Sciatic nerve (tissue), 2 donors: ENCODE measurements around the gene ELOVL1. TPM values are rescaled to one million over a fixed set of nuclear protein-coding genes. Genes with fewer than 3 reads are reported as not detected.

ENCODE experiments used
- ATAC-seq: fragments of 200-7000 bp; cut with Tn5 transposase; one replicate; pipeline ENCODE4 v1.9.1; 2020; ENCODE audit warnings: mild to moderate bottlenecking, moderate library complexity
- DNase-seq: peaks from one replicate; pipeline ENCODE4 v3.0.0-alpha.2; 2020; ENCODE audit warnings: low spot score
- intact Hi-C: fragments of 100-400 bp; cut with DNase I; formaldehyde crosslinking; loops from one replicate; pipeline ENCODE4 v1.14.2; 2022
- microRNA-seq: library from miRNA; unstranded; fragments of <30 nt; microRNA quantifications from one replicate; pipeline ENCODE4 v1.2.0, GENCODE V29; 2020
- total RNA-seq: library from RNA; stranded (reverse); fragmentation: NEBNext Ultra II Directional; extraction: Animal tissue kit (Norgen Biotek cat#: 25700); gene quantifications from one replicate; pipeline ENCODE4 v1.2.1, GENCODE V29; 2021
- donor health status: DM: no; HTN: no; CAD: no.
- donor health status: DM: no; HTN: no; CAD: no.

Gene ELOVL1
- total RNA-seq, 1 donor from 2014 or later, result 72.4 TPM

DNA sequence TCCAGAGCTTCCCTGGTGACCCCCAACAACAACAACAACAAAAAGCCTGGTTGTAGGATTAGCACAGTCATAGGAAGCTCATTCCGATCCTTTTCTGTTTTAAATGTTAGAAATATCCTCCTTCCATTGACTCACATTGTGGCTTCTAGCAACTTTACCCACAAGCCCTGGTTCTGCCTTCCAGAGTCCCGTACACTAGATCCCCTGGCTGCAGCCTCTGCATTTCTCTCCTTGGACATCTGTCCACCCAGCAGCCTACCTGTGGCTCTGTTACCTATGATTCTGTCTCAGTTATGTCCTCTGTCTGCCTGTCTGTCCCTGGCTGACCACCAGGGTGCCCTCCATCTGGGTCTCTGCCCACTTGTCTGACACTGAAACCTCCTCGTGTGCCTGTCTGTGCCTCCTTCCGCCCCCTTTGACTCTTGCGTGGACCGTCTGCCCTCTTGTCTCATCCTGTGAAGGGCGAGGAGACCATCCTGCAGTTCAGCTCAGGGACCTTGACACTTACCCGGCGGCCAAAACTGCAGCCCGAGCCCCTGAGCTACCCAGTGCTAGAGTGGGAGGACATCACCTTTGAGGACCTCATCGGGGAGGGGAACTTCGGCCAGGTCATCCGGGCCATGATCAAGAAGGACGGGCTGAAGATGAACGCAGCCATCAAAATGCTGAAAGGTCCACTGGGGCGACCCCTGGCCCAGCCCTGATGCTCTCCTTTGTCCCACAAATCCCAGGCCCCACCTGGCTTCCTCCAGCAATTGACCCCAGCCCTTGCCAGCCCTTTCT lies 50.9 kb downstream of the ELOVL1 start:
- intact Hi-C loops, result no loop called here
- DNase-seq (peak; percentile 54), ATAC-seq (no peak)

DNA sequence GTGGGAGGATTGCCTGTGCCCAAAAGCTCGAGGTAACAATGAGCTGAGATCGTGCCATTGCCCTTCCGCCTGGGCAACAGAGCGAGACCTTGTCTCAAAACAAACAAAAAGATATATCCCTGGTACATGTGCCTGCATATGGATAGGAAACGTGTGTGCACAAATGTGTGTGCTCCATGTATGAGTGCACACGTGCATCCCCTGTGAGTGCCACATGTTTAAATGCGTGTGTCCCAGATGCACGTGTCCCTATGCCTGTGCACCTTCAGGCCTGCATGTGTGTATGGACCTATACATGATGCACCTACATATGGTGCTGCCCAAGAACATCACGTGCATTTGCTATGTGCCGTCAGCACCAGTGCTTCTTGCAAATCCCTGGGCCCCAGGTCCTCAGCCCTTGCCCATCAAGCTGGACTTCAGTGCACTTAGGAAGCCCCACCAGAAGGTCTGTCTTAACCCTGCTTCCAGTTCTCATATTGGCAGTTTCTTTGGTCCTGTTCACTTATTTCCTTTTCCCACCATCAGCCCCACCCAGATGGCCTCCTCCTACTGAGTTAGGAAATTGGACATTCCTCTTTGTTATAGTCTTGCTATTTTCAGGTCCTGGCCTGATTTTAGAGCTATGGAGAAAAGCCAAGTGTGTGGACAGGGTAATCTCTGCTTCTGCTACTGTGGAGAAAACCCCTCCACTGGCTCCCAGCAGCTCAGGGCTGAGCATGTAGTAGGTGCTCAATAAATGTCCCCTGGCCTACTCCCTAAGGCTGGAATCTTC lies 51.7 kb downstream of the ELOVL1 start:
- intact Hi-C loops, result no loop called here
- DNase-seq (peak; percentile 27), ATAC-seq (no peak)

DNA sequence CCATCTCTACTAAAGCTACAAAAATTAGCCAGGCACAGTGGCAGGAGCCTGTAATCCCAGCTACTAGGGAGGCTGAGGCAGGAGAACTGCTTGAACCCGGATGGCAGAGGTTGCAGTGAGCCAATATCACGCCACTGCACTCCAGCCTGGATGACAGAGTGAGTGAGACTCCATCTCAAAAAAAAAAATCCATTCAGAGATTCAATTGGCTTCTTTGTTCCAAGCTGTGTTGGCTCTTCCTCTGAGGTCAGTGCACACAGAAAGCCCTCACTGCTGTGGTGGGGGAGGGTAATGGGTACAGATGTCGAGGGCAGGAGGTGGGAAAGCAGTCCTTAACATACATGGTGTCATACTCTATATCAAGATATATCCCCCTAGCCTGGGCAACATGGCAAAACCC lies 52.3 kb downstream of the ELOVL1 start:
- intact Hi-C loops, result no loop called here
- DNase-seq, result peak; percentile 31
- no peak for ATAC-seq

DNA sequence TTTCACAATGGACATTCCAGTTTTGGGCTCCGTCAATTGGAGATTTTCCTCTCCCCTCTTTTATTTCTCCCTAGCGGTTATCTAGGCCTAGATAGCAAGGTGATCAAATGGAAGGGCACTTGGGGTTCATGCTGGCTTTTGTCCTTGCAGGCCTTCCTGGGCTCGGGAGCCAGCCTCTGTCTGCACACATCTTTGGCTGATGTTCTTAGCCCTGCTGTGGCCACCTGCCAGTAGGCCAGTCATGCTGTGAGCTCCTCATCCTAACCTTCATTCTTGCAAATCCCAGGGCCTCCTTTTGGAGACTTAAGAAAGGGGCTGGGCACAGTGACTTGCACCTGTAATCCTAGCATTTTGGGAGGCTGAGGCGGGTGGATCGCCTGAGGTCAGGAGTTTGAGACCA lies 53.6 kb downstream of the ELOVL1 start:
- peak; percentile 33 for DNase-seq
- intact Hi-C loops, result no loop called here
- ATAC-seq, result no peak

- intact Hi-C loops, result no loop called here
- DNase-seq, result peak; percentile 45
- no peak for ATAC-seq
Observed at GRCh38 chr1:43313771-43314170, 54.0 kb downstream of the ELOVL1 start.

Small RNA genes within 50 kb of the gene (microRNA-seq; reads per million reads assigned to microRNA genes)
- gene MIR6734, result 1.4 reads per million

Other genes with a start within 250 kb of the ELOVL1 start
- 32.7 TPM for gene EBNA1BP2, start 195.7 kb downstream of the ELOVL1 start, total RNA-seq
- 0.31 TPM for gene CFAP57, start 195.7 kb downstream of the ELOVL1 start, total RNA-seq
- 3.2 TPM for gene TMEM125, start 98.0 kb downstream of the ELOVL1 start, total RNA-seq
- gene C1orf210, start 82.4 kb downstream of the ELOVL1 start, total RNA-seq, result not detected
- 58.0 TPM for gene TIE1, start 67.0 kb downstream of the ELOVL1 start, total RNA-seq
- 0.40 TPM for gene MPL, start 30.2 kb downstream of the ELOVL1 start, total RNA-seq
- 1.9 TPM for gene CDC20, start 9.0 kb downstream of the ELOVL1 start, total RNA-seq
- gene MED8, start 21.8 kb upstream of the ELOVL1 start, total RNA-seq, result 30.8 TPM
- gene SZT2, start 21.9 kb upstream of the ELOVL1 start, total RNA-seq, result 86.6 TPM
- 63.6 TPM for gene HYI, start 85.9 kb upstream of the ELOVL1 start, total RNA-seq
- 180 TPM for gene PTPRF, start 162.9 kb upstream of the ELOVL1 start, total RNA-seq